Brain microvascular endothelial cell (primary cell): ENCODE data around the gene NFIB.

ENCODE experiments used
- DNase-seq: peaks from one replicate; pipeline ENCODE4 v3.0.0-alpha.2; 2020
- H3K27ac ChIP-seq: fragments of 250-450 bp; sonication (Bioruptor Pico); 2 replicates; pipeline ENCODE4 v1.5.1; 2020; ENCODE audit warnings: mild to moderate bottlenecking, moderate library complexity
- H3K27me3 ChIP-seq: fragments of 250-450 bp; sonication (Bioruptor Pico); replicated peaks from 2 replicates; pipeline ENCODE4 v1.5.1; 2020; ENCODE audit warnings: mild to moderate bottlenecking
- H3K36me3 ChIP-seq: fragments of 250-450 bp; sonication (Bioruptor Pico); replicated peaks from 2 replicates; pipeline ENCODE4 v1.5.1; 2020; ENCODE audit warnings: mild to moderate bottlenecking
- H3K4me3 ChIP-seq: 2 replicates; pipeline ENCODE4 v1.5.1; 2011; ENCODE audit warnings: low read depth, mild to moderate bottlenecking, control low read depth, low read length, moderate library complexity
- CTCF ChIP-seq: IDR thresholded peaks from 2 replicates; pipeline ENCODE4 v1.5.1; 2011; ENCODE audit warnings: low read depth, mild to moderate bottlenecking, moderate library complexity, low read length, control low read depth, inconsistent platforms; ENCODE audit errors: missing control alignments
- in situ Hi-C: cut with HindIII; loops from 2 replicates; pipeline ENCODE4 v1.10.0; 2017; ENCODE audit warnings: low sequenced_read_pairs, low pct_ligation_motif_present

NFIB gene

GRCh38 chr9:14157191-14157590 is 156.8 kb downstream of the NFIB start:
- in situ Hi-C loops = no loop called here
- no peak for TF ChIP-seq CTCF
- DNase-seq = no peak
- Histone ChIP-seq H3K27me3 (no peaks in the 10 kb centered on the region), H3K36me3 (no peaks in the 10 kb centered on the region), H3K27ac (no peak overlapping the region), H3K4me3 (no peak overlapping the region)

DNA sequence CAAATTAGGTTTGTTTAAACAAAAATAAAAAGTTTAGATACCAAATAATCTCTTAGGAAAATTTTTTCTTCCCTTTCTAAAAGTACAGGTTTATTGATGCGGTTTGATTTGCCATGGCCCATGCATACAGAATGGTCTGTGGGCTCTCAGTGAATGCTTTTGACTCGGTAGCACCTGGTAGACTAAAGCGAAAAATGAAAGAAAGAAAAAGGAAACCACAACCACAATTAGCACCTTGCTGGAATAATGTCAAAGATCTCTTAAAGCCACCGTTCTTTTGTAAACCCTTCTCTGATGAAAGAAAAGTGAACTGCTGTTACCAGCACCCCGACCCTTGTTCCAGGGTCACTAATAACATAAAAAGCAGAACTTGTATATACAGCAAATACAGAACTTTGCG is 157.9 kb downstream of the NFIB start:
- no peak overlapping the region for H3K27ac ChIP-seq
- no peak overlapping the region for H3K4me3 ChIP-seq
- H3K27me3 ChIP-seq = no peaks in the 10 kb centered on the region
- H3K36me3 ChIP-seq = no peaks in the 10 kb centered on the region
- in situ Hi-C loops = no loop called here
- no peak for TF ChIP-seq CTCF
- DNase-seq = no peak

DNA sequence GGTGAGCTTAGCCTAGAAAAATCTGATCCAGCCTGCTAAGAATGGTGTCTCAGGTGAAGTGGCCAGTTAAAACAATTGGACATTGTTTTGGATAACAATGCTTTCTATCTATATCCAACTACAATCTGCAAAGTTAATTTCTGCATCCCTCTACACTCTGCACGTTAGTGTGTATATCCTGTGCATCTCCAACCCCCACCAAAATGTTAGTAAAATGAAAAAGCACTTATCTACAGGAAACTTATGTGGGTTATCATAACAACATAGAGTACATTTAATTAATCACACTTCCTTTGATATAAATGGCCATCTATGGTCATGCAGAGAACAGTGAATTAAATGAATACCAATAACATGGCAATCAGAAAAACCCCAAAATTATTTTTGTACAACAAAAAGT is 158.7 kb downstream of the NFIB start:
- TF ChIP-seq CTCF = no peak
- in situ Hi-C loops = no loop called here
- Histone ChIP-seq H3K4me3 (no peak overlapping the region), H3K27me3 (no peaks in the 10 kb centered on the region), H3K27ac (no peak overlapping the region), H3K36me3 (no peaks in the 10 kb centered on the region)
- no peak for DNase-seq

DNA sequence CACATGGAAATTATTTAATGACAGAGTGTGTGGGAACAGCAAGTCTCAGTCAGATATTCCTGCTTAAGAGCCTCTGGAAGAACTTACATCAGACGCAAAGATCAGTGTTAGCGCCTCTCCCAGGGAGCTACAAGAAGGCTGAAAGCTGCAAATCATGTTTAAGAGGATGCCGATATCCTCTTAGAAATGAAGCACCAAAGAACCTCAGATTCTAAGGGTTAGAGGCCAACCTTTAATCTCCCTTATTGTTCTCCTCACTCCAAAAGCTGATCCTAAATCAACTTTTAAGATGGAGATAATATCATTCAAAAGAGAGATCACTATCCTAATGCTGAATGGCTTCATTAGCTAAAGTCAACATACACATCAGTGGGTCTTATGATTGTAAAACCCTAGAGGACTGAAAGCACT is 160.6 kb downstream of the NFIB start:
- no peak for TF ChIP-seq CTCF
- Histone ChIP-seq H3K36me3 (no peaks in the 10 kb centered on the region), H3K27ac (no peak overlapping the region), H3K27me3 (no peaks in the 10 kb centered on the region), H3K4me3 (no peak overlapping the region)
- in situ Hi-C loops = no loop called here
- no peak for DNase-seq

DNA sequence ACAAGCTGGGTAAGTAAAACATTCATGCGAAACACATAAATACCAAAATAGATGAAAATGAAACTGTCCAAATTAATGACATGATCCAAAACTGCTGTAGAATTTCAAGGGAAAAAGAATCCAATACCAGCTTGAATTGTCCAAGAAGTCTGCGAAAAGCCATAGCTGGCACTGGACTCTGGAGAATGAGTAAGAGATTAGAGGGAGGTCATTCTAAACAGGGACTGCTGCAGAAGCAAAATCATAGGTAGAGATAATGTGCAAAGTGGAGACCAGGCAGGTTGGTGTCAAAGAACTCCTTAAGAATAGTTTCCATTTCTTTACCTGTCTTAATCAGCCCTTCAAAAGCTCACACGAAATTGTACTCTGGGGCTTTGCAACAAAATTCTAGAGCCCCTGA is 162.5 kb downstream of the NFIB start:
- Histone ChIP-seq H3K4me3 (no peak overlapping the region), H3K27ac (no peak overlapping the region), H3K36me3 (no peaks in the 10 kb centered on the region), H3K27me3 (no peaks in the 10 kb centered on the region)
- TF ChIP-seq CTCF = no peak
- DNase-seq = no peak
- in situ Hi-C loops = no loop called here

DNA sequence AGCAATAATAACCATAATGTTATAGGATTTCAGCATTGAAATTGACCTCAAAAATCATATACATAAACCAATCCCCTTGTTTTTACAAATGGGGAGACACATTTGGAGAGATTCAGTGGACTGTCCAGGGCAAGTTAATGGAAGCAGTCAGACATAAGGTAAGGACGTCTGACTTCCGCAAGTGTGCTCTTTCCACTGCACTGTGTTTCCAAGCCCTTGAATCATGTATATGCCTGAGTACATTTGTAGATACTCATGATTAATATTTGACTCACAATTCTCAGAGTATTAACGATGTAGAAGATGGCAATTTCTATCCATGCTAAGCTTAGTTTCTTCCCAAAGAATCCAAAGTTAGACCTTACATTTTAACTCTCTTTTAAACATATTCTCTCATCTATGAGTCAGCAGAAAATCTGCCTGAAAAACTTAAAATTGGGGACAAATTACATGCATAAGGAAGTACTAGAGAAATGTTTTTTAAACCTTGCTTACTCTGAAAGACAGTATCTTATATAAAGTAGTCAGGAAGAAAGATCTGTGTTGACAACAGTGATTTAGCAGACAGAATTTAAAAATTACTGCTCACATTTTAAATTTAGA is 165.3 kb downstream of the NFIB start:
- H3K27me3 ChIP-seq = no peaks in the 10 kb centered on the region
- no peak overlapping the region for H3K27ac ChIP-seq
- in situ Hi-C loops = no loop called here
- no peak for DNase-seq
- no peaks in the 10 kb centered on the region for H3K36me3 ChIP-seq
- no peak overlapping the region for H3K4me3 ChIP-seq
- no peak for TF ChIP-seq CTCF
